ENCODE data around the gene RPS17. TPM values are rescaled to one million over a fixed set of nuclear protein-coding genes. Genes with fewer than 3 reads are reported as not detected.

The RPS17 gene
- total RNA-seq, 4 donors from 2014 or later: 1,206 to 4,149 (median 2,794) TPM

DNA sequence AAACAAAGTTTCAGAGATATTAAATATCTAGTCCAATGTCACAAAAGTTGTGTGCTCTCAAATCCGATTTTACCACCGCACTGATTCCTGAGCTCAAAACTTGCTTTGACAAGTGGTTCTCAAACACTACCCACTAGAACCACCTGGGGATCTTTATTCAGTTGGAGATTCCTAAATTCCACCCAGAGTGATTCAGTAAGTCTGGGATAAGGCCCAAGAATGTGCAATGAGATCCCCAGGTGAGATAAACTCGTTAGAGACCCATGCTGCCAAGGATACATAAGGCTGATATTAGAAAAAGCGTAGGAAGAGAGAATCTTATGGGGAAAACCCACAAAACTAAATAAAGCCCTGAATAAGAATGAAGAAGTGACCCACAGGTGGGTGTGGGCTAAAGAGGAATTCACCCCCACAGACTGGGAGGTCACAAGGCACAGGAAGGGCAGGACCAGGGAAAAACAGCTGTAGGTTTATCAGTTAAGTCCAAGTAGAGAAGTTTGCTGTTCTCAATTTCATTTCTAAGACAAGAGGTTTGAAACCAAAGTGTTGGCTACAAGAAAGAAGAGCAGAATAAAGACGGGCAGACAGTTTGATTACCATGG lies 11.5 kb upstream of the RPS17 start:
- Histone ChIP-seq H3K27me3 (no peaks in the 10 kb centered on the region), H3K4me1 (peaks cover 0 to 9% (median 0%) of the 10 kb centered on the region in 3 donors), H3K27ac (no peak overlapping the region), H3K9me3 (no peaks in the 10 kb centered on the region), H3K36me3 (peaks cover 0 to 16% (median 0%) of the 10 kb centered on the region in 3 donors), H3K4me3 (no peak overlapping the region)
- intact Hi-C loops (cut with DNase I): no loop called here
- no peak for DNase-seq
- WGBS, 2 donors: 40 to 56% methylated on average over 5 of the region's 5 CpGs
- TF ChIP-seq POLR2A (IDR thresholded peaks at IDR 0.05): no peak
- TF ChIP-seq, protein P1, sequence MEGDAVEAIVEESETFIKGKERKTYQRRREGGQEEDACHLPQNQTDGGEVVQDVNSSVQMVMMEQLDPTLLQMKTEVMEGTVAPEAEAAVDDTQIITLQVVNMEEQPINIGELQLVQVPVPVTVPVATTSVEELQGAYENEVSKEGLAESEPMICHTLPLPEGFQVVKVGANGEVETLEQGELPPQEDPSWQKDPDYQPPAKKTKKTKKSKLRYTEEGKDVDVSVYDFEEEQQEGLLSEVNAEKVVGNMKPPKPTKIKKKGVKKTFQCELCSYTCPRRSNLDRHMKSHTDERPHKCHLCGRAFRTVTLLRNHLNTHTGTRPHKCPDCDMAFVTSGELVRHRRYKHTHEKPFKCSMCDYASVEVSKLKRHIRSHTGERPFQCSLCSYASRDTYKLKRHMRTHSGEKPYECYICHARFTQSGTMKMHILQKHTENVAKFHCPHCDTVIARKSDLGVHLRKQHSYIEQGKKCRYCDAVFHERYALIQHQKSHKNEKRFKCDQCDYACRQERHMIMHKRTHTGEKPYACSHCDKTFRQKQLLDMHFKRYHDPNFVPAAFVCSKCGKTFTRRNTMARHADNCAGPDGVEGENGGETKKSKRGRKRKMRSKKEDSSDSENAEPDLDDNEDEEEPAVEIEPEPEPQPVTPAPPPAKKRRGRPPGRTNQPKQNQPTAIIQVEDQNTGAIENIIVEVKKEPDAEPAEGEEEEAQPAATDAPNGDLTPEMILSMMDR (IDR thresholded peaks at IDR 0.05): no peak

DNA sequence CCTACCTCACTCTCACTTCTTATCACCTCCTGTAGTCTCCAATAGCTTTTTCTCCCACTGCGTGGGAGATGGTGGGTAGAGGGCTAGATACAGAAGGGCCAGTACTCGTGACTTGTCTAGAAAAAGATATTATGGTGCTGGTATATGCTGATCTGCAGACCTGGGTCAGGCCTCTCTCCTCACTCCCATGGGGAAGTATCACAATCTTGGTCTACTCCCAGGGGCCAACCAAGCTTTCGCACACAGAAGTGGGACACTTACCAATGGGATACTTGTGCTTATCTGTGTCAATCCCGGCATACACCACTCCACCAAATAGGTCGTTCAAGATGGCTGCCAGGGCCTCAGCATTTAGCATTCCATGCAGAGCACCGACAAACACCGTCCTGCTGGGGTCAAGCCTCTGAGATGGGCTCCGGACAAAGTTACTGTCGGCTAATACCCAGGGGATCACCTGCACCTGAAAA lies 9.0 kb upstream of the RPS17 start:
- Histone ChIP-seq H3K27me3 (no peaks in the 10 kb centered on the region), H3K36me3 (peaks cover 0 to 16% (median 0%) of the 10 kb centered on the region in 3 donors), H3K27ac (no peak overlapping the region), H3K4me3 (no peak overlapping the region), H3K4me1 (peaks cover 0 to 9% (median 0%) of the 10 kb centered on the region in 3 donors), H3K9me3 (no peaks in the 10 kb centered on the region)
- TF ChIP-seq, protein P1 (IDR thresholded peaks at IDR 0.05): no peak
- no peak for TF ChIP-seq POLR2A (IDR thresholded peaks at IDR 0.05)
- no peak for DNase-seq
- WGBS, 2 donors: 93% methylated on average over 7 to 8 of the region's 9 CpGs
- intact Hi-C loops (cut with DNase I): no loop called here

DNA sequence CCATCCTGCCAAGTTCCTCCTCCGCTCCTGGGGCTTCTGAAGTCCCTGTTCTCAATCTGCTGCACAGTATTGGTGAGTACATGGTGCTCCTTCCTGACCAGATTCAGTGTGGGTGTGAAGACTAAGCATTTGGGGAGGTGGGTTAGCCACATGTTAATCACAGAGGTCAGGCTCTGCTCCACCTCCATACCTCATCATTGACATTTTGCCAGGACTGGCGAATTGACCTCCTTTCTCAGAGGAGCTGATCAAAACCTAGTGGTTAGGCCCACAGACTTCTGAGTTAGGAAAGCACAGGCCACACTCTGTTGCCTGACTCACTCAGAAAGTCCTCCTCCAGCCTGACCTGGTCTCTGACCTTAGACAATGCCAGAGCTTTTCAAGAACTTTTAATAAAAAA lies 8.4 kb upstream of the RPS17 start:
- Histone ChIP-seq H3K27me3 (no peaks in the 10 kb centered on the region), H3K9me3 (no peaks in the 10 kb centered on the region), H3K27ac (no peak overlapping the region), H3K4me1 (peaks cover 0 to 4% (median 0%) of the 10 kb centered on the region in 3 donors), H3K4me3 (no peak overlapping the region), H3K36me3 (peaks cover 0 to 16% (median 0%) of the 10 kb centered on the region in 3 donors)
- TF ChIP-seq POLR2A (IDR thresholded peaks at IDR 0.05): no peak
- TF ChIP-seq, protein P1 (IDR thresholded peaks at IDR 0.05): no peak
- no peak for DNase-seq
- intact Hi-C loops (cut with DNase I): no loop called here
- WGBS, 2 donors: 82% methylated on average over 2 of the region's 2 CpGs; no CpG with 5 or more reads in 1 of the 2 donors

DNA sequence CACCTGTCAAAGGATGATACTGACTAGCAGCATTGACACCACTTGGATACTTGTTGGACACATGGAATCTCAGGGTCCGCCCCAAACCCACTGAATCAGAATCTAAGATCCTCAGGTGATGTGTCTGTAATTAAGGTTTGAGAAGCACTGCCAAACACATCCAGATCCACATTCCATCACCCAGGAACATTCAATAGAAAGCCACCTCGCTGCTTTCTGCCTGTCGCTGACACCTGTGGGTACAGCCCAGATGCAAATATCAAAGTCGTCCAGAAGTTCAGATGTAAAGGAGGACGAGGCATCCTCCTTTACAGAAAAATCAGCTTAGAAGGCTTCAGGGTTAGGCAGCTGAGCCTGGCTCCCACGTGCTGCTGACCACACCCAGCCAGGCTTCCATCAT lies 5.2 kb upstream of the RPS17 start:
- Histone ChIP-seq H3K9me3 (no peaks in the 10 kb centered on the region), H3K27ac (no peak overlapping the region), H3K36me3 (peaks cover 0 to 3% (median 0%) of the 10 kb centered on the region in 3 donors), H3K4me1 (peaks cover 5 to 9% (median 6%) of the 10 kb centered on the region in 3 donors), H3K27me3 (no peaks in the 10 kb centered on the region), H3K4me3 (no peak overlapping the region)
- no peak for DNase-seq
- WGBS, 2 donors: 70 to 73% methylated on average over 2 to 6 of the region's 6 CpGs
- intact Hi-C loops (cut with DNase I): no loop called here
- TF ChIP-seq, protein P1 (IDR thresholded peaks at IDR 0.05): no peak

DNA sequence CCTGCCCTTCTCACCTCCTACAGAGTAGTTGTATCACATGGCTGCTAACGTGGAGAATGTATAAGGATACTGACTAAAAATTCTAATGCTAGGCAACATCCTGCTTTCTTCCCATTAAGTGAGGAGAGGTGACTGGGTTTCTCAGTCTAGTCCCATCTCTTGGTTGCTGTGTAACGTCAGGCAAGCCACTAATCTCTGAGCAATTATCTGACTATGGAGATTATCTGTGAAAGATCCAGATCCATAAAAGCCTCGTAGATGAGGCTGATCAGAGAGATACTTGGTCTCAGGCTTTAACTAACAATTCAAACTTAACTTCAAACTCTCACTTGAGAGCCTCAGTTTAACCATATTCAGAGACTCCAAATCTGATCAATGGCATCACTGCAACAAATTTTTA lies 4.7 kb upstream of the RPS17 start:
- 47 to 56% methylated on average over 3 of the region's 3 CpGs for WGBS, 2 donors
- intact Hi-C loops (cut with DNase I): no loop called here

More for the DNA sequence above, 4.7 kb upstream of the RPS17 start:
- H3K27me3 ChIP-seq: no peaks in the 10 kb centered on the region
- no peak for TF ChIP-seq POLR2A (IDR thresholded peaks at IDR 0.05)
- TF ChIP-seq, protein P1 (IDR thresholded peaks at IDR 0.05): no peak
- no peaks in the 10 kb centered on the region for H3K36me3 ChIP-seq
- H3K4me1 ChIP-seq: peaks cover 5 to 9% (median 6%) of the 10 kb centered on the region in 3 donors
- H3K27ac ChIP-seq: no peak overlapping the region
- no peak for DNase-seq
- no peak overlapping the region for H3K4me3 ChIP-seq
- H3K9me3 ChIP-seq: no peaks in the 10 kb centered on the region

Data from esophagus squamous epithelium (tissue), 5 donors.